CD4-positive, CD25-positive, alpha-beta regulatory T cell (primary cell): Measurements from ENCODE around the gene HTT-AS. TPM values are rescaled to one million over a fixed set of nuclear protein-coding genes. Genes with fewer than 3 reads are reported as not detected.

Source experiments
- ATAC-seq, 2 donors: fragments of 150-1000 bp; cut with Tn5 transposase; one replicate each; pipeline ENCODE4 v1.10.0; 2021; ENCODE audit warnings: low read depth in 2 of 2, moderate number of reproducible peaks in 2 of 2, moderate library complexity in 1 of 2
- DNase-seq, 3 donors: peaks; one replicate each; pipeline versions ENCODE4 v3.0.0 to v3.0.0-alpha.2; 2012 to 2022; ENCODE audit warnings: mixed read lengths in 1 of 3
- H3K27ac ChIP-seq: one replicate; pipeline ENCODE4 v1.7.0; 2013; ENCODE audit warnings: mild to moderate bottlenecking, low read length; ENCODE audit not compliant: insufficient read depth, poor library complexity, severe bottlenecking
- H3K27me3 ChIP-seq: one replicate; pipeline ENCODE4 v1.7.0; 2013; ENCODE audit warnings: low read length; ENCODE audit not compliant: control insufficient read depth, insufficient read depth
- H3K36me3 ChIP-seq: one replicate; pipeline ENCODE4 v1.7.0; 2013; ENCODE audit warnings: mild to moderate bottlenecking, low read length, moderate library complexity; ENCODE audit not compliant: control insufficient read depth, insufficient read depth
- H3K4me1 ChIP-seq: 2 replicates; pipeline ENCODE4 v1.7.0; 2013; ENCODE audit warnings: mild to moderate bottlenecking, low read length; ENCODE audit not compliant: insufficient read depth, control insufficient read depth, poor library complexity, severe bottlenecking
- H3K4me3 ChIP-seq: one replicate; pipeline ENCODE4 v1.7.0; 2013; ENCODE audit warnings: low read depth, mild to moderate bottlenecking, low read length, moderate library complexity
- H3K9me3 ChIP-seq, 2 experiments: 1 replicate in 1 of 2; 2 replicates in 1 of 2; pipeline ENCODE4 v1.7.0; 2013; ENCODE audit warnings: low read length in 2 of 2, mild to moderate bottlenecking in 1 of 2, moderate library complexity in 1 of 2; ENCODE audit not compliant: control insufficient read depth in 2 of 2
- H3K27ac Mint-ChIP-seq, 3 donors: one replicate each; pipeline ENCODE4 v1.8.0; 2020 to 2022; ENCODE audit warnings: mild to moderate bottlenecking in 3 of 3, mixed read lengths in 3 of 3, moderate library complexity in 2 of 3
- H3K27me3 Mint-ChIP-seq: one replicate; pipeline ENCODE4 v1.8.0; 2022; ENCODE audit warnings: mild to moderate bottlenecking, mixed read lengths
- H3K36me3 Mint-ChIP-seq: one replicate; pipeline ENCODE4 v1.8.0; 2020; ENCODE audit warnings: mixed read lengths
- H3K4me1 Mint-ChIP-seq, 4 donors: one replicate each; pipeline ENCODE4 v1.8.0; 2020 to 2022; ENCODE audit warnings: mixed read lengths in 4 of 4, mild to moderate bottlenecking in 1 of 4
- H3K4me3 Mint-ChIP-seq, 4 donors: one replicate each; pipeline ENCODE4 v1.8.0; 2020 to 2022; ENCODE audit warnings: mild to moderate bottlenecking in 4 of 4, mixed read lengths in 4 of 4, moderate library complexity in 3 of 4
- H3K9me3 Mint-ChIP-seq, 7 donors: one replicate each; pipeline ENCODE4 v1.8.0; 2020 to 2022; ENCODE audit warnings: mixed read lengths in 7 of 7, mild to moderate bottlenecking in 3 of 7, moderate library complexity in 2 of 7
- polyA plus RNA-seq, 4 donors: library from polyadenylated mRNA; unstranded; fragments of 300-500 nt; fragmentation: Illumina TruSeq; gene quantifications; one replicate each; pipeline ENCODE4 v1.2.3, GENCODE V29; 2021
- total RNA-seq: library from RNA; stranded (reverse); gene quantifications from one replicate; pipeline ENCODE4 v1.2.3, GENCODE V29; 2022

The HTT-AS gene
- not detected for total RNA-seq
- not detected for polyA plus RNA-seq

DNA sequence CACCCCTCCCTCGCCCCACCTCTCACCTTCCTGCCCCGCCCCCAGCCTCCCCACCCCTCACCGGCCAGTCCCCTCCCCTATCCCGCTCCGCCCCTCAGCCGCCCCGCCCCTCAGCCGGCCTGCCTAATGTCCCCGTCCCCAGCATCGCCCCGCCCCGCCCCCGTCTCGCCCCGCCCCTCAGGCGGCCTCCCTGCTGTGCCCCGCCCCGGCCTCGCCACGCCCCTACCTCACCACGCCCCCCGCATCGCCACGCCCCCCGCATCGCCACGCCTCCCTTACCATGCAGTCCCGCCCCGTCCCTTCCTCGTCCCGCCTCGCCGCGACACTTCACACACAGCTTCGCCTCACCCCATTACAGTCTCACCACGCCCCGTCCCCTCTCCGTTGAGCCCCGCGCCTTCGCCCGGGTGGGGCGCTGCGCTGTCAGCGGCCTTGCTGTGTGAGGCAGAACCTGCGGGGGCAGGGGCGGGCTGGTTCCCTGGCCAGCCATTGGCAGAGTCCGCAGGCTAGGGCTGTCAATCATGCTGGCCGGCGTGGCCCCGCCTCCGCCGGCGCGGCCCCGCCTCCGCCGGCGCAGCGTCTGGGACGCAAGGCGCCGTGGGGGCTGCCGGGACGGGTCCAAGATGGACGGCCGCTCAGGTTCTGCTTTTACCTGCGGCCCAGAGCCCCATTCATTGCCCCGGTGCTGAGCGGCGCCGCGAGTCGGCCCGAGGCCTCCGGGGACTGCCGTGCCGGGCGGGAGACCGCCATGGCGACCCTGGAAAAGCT is at the start of gene HTT-AS, which contains the start of gene HTT:
Gene HTT-AS (minus strand): TSS at position 461 of the 768 bp plus-strand sequence.
Gene HTT (plus strand): TSS at position 604 of the 768 bp plus-strand sequence. CDS start 145 bp downstream, at position 749.
- no peaks in the 10 kb centered on the region for H3K36me3 ChIP-seq
- H3K4me1 ChIP-seq, result peaks cover 20% of the 10 kb centered on the region
- Mint-ChIP-seq H3K4me3 (peak within 1 kb of the TSS; percentile 90 to 96 (median 92)), H3K4me1 (peaks cover 12 to 26% (median 18%) of the 10 kb centered on the region in 4 donors), H3K9me3 (peaks cover 0 to 2% (median 0%) of the 10 kb centered on the region in 7 donors), H3K36me3 (peaks cover 4% of the 10 kb centered on the region), H3K27me3 (no peaks in the 10 kb centered on the region), H3K27ac (peak within 1 kb of the TSS in 2 of 3 donors; percentile 83 to 88)
- H3K27ac ChIP-seq, result peak within 1 kb of the TSS; percentile 84
- no peaks in the 10 kb centered on the region for H3K27me3 ChIP-seq
- H3K4me3 ChIP-seq, result peak within 1 kb of the TSS; percentile 67
- H3K9me3 ChIP-seq, result no peaks in the 10 kb centered on the region
- ATAC-seq, result peak; percentile 88
- DNase-seq, result peak; percentile 92 to 95 (median 95)

- DNase-seq, result no peak
- Mint-ChIP-seq H3K4me1 (peaks cover 12 to 25% (median 14%) of the 10 kb centered on the region in 4 donors), H3K36me3 (peaks cover 33% of the 10 kb centered on the region), H3K4me3 (peak overlapping the region in 1 of 4 donors; percentile 31), H3K27me3 (no peaks in the 10 kb centered on the region), H3K9me3 (no peaks in the 10 kb centered on the region), H3K27ac (peak overlapping the region in 2 of 3 donors; percentile 45 to 80)
- ATAC-seq, result no peak
- H3K9me3 ChIP-seq, result no peaks in the 10 kb centered on the region
- no peak overlapping the region for H3K4me3 ChIP-seq
- no peaks in the 10 kb centered on the region for H3K27me3 ChIP-seq
- no peak overlapping the region for H3K27ac ChIP-seq
- H3K36me3 ChIP-seq, result peaks cover 59% of the 10 kb centered on the region
- H3K4me1 ChIP-seq, result peaks cover 8% of the 10 kb centered on the region
These were observed 48.9 kb upstream of the HTT-AS start for GRCh38 chr4:3123181-3123671.

- peak in 1 of 2 donors; percentile 58 for ATAC-seq
- H3K36me3 Mint-ChIP-seq, result peaks cover 28% of the 10 kb centered on the region
- H3K4me3 Mint-ChIP-seq, result peak overlapping the region in 2 of 4 donors; percentile 13 to 69
These were observed 47.8 kb upstream of the HTT-AS start for GRCh38 chr4:3122081-3122563.

DNA sequence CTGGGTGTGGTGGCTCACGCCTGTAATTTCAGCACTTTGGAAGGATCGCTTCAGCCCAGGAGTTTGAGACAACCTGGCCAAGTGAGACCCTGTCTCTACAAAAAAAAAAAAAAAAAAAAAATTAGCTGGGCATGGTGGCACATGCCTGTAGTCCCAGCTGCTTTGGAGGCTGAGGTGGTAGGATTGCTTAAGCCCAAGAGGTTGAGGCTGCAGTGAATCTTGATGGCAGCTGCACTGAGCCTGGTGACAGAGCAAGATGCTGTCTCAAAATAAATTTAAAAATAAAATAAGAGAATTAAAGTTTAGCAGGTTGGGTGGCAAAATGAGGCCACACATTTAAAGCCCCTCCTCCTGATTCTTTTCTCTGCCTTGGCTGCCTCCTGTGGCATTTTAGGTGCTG is 47.3 kb upstream of the HTT-AS start:
- peaks cover 8% of the 10 kb centered on the region for H3K4me1 ChIP-seq
- H3K36me3 Mint-ChIP-seq, result peaks cover 25% of the 10 kb centered on the region
- H3K27me3 Mint-ChIP-seq, result no peaks in the 10 kb centered on the region
- no peak overlapping the region for H3K27ac Mint-ChIP-seq
- no peak overlapping the region for H3K4me3 Mint-ChIP-seq
- no peak for ATAC-seq
- H3K4me1 Mint-ChIP-seq, result peaks cover 10 to 25% (median 14%) of the 10 kb centered on the region in 4 donors
- no peak overlapping the region for H3K4me3 ChIP-seq
- no peaks in the 10 kb centered on the region for H3K9me3 ChIP-seq
- DNase-seq, result no peak
- H3K27me3 ChIP-seq, result no peaks in the 10 kb centered on the region
- H3K9me3 Mint-ChIP-seq, result no peaks in the 10 kb centered on the region
- H3K36me3 ChIP-seq, result peaks cover 61% of the 10 kb centered on the region
- H3K27ac ChIP-seq, result peak overlapping the region; percentile 53

More at GRCh38 chr4:3122081-3122563, 47.8 kb upstream of the HTT-AS start:
- Histone ChIP-seq H3K36me3 (peaks cover 61% of the 10 kb centered on the region), H3K4me1 (peaks cover 8% of the 10 kb centered on the region), H3K4me3 (no peak overlapping the region), H3K9me3 (no peaks in the 10 kb centered on the region), H3K27me3 (no peaks in the 10 kb centered on the region), H3K27ac (peak overlapping the region; percentile 53)
- H3K27me3 Mint-ChIP-seq, result no peaks in the 10 kb centered on the region
- DNase-seq, result peak in 1 of 3 donors; percentile 38
- H3K4me1 Mint-ChIP-seq, result peaks cover 10 to 25% (median 14%) of the 10 kb centered on the region in 4 donors
- H3K27ac Mint-ChIP-seq, result peak overlapping the region; percentile 45 to 92 (median 64)
- no peaks in the 10 kb centered on the region for H3K9me3 Mint-ChIP-seq

DNA sequence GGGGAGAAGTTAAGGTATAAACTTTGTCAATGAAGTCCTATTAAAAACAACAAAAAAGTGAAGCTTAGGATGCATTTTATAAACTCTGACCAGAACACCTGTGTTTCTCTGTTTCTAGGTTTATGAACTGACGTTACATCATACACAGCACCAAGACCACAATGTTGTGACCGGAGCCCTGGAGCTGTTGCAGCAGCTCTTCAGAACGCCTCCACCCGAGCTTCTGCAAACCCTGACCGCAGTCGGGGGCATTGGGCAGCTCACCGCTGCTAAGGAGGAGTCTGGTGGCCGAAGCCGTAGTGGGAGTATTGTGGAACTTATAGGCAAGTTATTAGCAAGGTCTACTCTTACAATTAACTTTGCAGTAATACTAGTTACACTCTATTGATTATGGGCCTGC is 46.8 kb upstream of the HTT-AS start:
- no peaks in the 10 kb centered on the region for H3K27me3 Mint-ChIP-seq
- Histone ChIP-seq H3K9me3 (no peaks in the 10 kb centered on the region), H3K36me3 (peaks cover 63% of the 10 kb centered on the region), H3K27me3 (no peaks in the 10 kb centered on the region), H3K4me1 (peaks cover 8% of the 10 kb centered on the region), H3K4me3 (no peak overlapping the region), H3K27ac (no peak overlapping the region)
- H3K36me3 Mint-ChIP-seq, result peaks cover 29% of the 10 kb centered on the region
- H3K27ac Mint-ChIP-seq, result no peak overlapping the region
- DNase-seq (no peak), ATAC-seq (no peak)
- H3K9me3 Mint-ChIP-seq, result no peaks in the 10 kb centered on the region
- H3K4me1 Mint-ChIP-seq, result peaks cover 10 to 25% (median 14%) of the 10 kb centered on the region in 4 donors
- H3K4me3 Mint-ChIP-seq, result no peak overlapping the region

- peaks cover 36% of the 10 kb centered on the region for H3K36me3 Mint-ChIP-seq
- peaks cover 71% of the 10 kb centered on the region for H3K36me3 ChIP-seq
- ATAC-seq (no peak), DNase-seq (no peak)
- H3K4me1 ChIP-seq, result peaks cover 8% of the 10 kb centered on the region
- H3K27me3 ChIP-seq, result no peaks in the 10 kb centered on the region
- H3K27me3 Mint-ChIP-seq, result no peaks in the 10 kb centered on the region
- no peaks in the 10 kb centered on the region for H3K9me3 ChIP-seq
- no peak overlapping the region for H3K4me3 Mint-ChIP-seq
- no peak overlapping the region for H3K27ac ChIP-seq
- no peaks in the 10 kb centered on the region for H3K9me3 Mint-ChIP-seq
- H3K27ac Mint-ChIP-seq, result peak overlapping the region in 1 of 3 donors; percentile 3
- peaks cover 10 to 25% (median 14%) of the 10 kb centered on the region in 4 donors for H3K4me1 Mint-ChIP-seq
- no peak overlapping the region for H3K4me3 ChIP-seq
These were observed 45.1 kb upstream of the HTT-AS start for GRCh38 chr4:3119464-3119863.

DNA sequence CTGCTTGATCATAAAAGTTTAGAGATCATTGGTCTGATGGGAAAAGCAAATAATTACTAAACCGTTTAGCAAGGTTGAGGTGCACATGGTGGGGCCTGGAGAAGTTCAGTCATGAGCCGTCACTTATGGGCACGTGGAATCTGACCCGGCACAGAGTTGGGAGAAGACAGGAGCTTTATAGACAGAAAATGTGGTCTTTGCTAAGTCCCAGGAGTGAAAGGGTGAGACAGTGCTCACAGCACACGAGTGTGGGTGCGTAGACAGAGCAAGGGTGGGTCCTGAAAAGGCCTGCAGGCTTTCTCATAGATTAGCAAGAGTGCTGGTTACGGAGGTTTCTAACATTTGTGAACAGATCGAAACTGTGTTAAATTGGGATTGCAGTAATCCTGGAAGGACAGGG is 44.0 kb upstream of the HTT-AS start:
- no peaks in the 10 kb centered on the region for H3K9me3 ChIP-seq
- H3K4me3 Mint-ChIP-seq, result no peak overlapping the region
- H3K27ac Mint-ChIP-seq, result no peak overlapping the region
- H3K27ac ChIP-seq, result no peak overlapping the region
- H3K4me3 ChIP-seq, result no peak overlapping the region
- H3K4me1 ChIP-seq, result peaks cover 8% of the 10 kb centered on the region
- peaks cover 6 to 19% (median 13%) of the 10 kb centered on the region in 4 donors for H3K4me1 Mint-ChIP-seq
- ATAC-seq (no peak), DNase-seq (no peak)
- H3K36me3 Mint-ChIP-seq, result peaks cover 36% of the 10 kb centered on the region
- no peaks in the 10 kb centered on the region for H3K9me3 Mint-ChIP-seq
- peaks cover 75% of the 10 kb centered on the region for H3K36me3 ChIP-seq
- H3K27me3 Mint-ChIP-seq, result no peaks in the 10 kb centered on the region
- no peaks in the 10 kb centered on the region for H3K27me3 ChIP-seq
